ENCODE results near the gene SIGLEC10.
A peak's percentile ranks its signal among the peaks of the same experiment; 100 is the strongest.
"Not testable (repeated sequence)": the region's sequence is repeated elsewhere in the genome, so short reads cannot be mapped to it uniquely, and the experiment has no call there.

SIGLEC10 gene

DNA sequence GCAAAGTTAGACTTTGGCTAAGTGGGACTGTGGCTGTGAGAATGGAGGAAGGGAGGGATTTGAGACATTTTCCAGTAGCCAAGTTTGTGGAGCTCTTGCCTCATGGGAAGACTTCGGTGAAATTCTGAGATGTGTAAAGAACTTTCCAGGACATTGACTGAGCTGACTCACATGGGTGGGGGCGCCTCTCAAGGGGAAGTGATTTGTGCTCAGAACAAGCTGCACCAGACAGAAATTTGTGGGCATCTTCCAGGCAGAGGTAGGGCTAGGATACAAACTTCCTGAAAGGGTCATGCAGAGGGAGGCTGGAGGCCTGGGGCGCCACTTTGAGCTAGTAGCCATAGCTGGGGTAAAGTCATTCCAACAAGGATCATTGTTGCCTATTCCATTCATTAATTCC is 9.8 kb upstream of the SIGLEC10 start:
- in situ Hi-C loops (cut with HindIII; ENCODE audit: low pct_ligation_motif_present, low sequenced_read_pairs), result no loop called here
- Histone ChIP-seq H3K36me3 (replicated peaks) (no peaks in the 10 kb centered on the region), H3K27ac (no peak overlapping the region), H3K27me3 (replicated peaks) (no peaks in the 10 kb centered on the region), H3K4me3 (ENCODE audit: low read depth, low read length) (no peak overlapping the region)
- no peak for DNase-seq
- TF ChIP-seq, protein P1, sequence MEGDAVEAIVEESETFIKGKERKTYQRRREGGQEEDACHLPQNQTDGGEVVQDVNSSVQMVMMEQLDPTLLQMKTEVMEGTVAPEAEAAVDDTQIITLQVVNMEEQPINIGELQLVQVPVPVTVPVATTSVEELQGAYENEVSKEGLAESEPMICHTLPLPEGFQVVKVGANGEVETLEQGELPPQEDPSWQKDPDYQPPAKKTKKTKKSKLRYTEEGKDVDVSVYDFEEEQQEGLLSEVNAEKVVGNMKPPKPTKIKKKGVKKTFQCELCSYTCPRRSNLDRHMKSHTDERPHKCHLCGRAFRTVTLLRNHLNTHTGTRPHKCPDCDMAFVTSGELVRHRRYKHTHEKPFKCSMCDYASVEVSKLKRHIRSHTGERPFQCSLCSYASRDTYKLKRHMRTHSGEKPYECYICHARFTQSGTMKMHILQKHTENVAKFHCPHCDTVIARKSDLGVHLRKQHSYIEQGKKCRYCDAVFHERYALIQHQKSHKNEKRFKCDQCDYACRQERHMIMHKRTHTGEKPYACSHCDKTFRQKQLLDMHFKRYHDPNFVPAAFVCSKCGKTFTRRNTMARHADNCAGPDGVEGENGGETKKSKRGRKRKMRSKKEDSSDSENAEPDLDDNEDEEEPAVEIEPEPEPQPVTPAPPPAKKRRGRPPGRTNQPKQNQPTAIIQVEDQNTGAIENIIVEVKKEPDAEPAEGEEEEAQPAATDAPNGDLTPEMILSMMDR (IDR thresholded peaks at IDR 0.05; ENCODE audit: low read depth, low read length, missing control alignments), result no peak

- TF ChIP-seq, protein P1 (IDR thresholded peaks at IDR 0.05; ENCODE audit: low read depth, low read length, missing control alignments), result peak; percentile 95
- Histone ChIP-seq H3K27ac (no peak overlapping the region), H3K27me3 (replicated peaks) (no peaks in the 10 kb centered on the region), H3K36me3 (replicated peaks) (no peaks in the 10 kb centered on the region), H3K4me3 (ENCODE audit: low read depth, low read length) (no peak overlapping the region)
- peak; percentile 72 for DNase-seq
- in situ Hi-C loops (cut with HindIII; ENCODE audit: low pct_ligation_motif_present, low sequenced_read_pairs), result no loop called here
Observed at GRCh38 chr19:51422053-51422448, 4.6 kb upstream of the SIGLEC10 start.

DNA sequence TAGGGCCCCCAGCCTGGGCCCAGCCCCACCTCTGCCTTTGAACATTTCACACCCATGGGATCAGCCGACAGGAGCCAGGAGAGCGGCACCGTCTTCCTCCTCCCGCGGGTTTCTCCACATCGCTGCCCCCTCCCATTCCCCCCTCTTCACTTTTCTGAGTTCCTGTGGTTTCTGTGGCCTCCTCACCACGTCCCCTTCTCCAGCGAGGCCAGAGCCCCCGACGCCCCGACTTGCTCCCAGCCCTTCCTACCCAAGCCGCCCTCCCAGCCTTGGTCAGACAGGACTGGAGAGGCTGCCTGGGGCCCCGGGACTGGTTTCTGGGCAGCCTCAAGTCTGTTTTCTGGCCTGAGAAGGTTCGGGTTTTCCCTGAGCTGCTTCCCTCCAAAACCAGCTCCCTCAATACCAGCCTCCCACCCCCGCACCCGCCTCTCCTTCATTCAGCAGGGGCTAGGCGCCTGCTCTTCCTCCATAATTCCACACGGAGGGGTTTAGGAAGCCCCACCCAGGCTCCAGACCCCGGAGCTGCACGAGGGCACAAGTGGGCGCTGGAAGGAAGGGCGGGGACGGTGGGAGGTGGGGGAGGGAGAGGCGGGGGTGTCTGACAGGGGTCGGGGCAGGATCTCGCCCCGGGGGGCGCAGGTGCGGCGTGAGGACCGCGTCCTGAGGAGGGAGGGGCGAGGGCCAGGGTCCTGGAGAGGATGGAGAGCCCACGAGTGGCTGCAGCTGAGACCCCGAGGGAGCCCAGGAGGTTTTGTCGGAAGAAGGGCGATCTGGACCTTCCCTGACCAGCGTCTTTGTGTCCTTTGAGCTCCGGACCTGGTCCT is 4.0 kb upstream of the SIGLEC10 start:
- Histone ChIP-seq H3K27me3 (replicated peaks) (no peaks in the 10 kb centered on the region), H3K4me3 (ENCODE audit: low read depth, low read length) (no peak overlapping the region), H3K36me3 (replicated peaks) (no peaks in the 10 kb centered on the region), H3K27ac (no peak overlapping the region)
- TF ChIP-seq, protein P1 (IDR thresholded peaks at IDR 0.05; ENCODE audit: low read depth, low read length, missing control alignments), result no peak
- no peak for DNase-seq
- in situ Hi-C loops (cut with HindIII; ENCODE audit: low pct_ligation_motif_present, low sequenced_read_pairs), result no loop called here

DNA sequence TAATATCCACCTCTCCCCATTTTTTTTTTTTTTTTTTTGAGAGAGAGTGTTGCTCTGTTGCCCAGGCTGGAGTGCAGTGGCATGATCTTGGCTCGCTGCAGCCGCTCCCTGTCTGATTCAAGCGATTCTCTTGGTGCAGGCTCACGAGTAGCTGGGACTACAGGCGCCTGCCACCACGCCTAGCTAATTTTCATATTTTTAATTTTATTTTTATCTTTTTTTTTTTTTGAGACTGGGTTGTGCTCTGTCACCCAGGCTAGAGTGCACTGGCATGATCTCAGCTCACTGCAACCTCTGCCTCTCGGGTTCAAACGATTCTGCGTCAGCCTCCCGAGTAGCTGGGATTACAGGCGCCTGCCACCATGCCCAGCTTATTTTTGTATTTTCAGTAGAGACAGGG is 3.1 kb upstream of the SIGLEC10 start:
- H3K36me3 ChIP-seq (replicated peaks); H3K27ac ChIP-seq; in situ Hi-C loops (cut with HindIII; ENCODE audit: low pct_ligation_motif_present, low sequenced_read_pairs); H3K27me3 ChIP-seq (replicated peaks); DNase-seq; H3K4me3 ChIP-seq (ENCODE audit: low read depth, low read length): not testable (repeated sequence)

DNA sequence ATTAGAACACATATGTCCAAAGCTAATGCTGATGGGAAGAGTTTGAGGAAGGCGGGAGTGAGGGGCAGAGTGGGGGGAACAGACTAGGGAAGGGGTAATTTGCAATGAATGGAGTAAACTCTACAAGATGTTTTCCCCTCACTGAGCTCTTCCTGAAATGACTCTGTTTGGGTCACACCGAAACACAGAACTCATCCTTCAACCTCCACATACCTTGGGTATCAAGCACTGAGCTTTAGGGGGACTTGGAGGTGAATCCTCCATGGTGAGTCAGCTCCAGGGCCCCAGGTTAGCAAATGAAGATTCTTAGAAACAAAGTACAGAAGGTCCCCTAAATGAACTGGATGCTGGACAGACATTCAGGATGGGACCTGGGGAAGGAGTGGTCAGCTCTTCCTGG is 1.3 kb upstream of the SIGLEC10 start:
- Histone ChIP-seq H3K4me3 (ENCODE audit: low read depth, low read length) (no peak overlapping the region), H3K27me3 (replicated peaks) (no peaks in the 10 kb centered on the region), H3K36me3 (replicated peaks) (no peaks in the 10 kb centered on the region), H3K27ac (no peak overlapping the region)
- TF ChIP-seq, protein P1 (IDR thresholded peaks at IDR 0.05; ENCODE audit: low read depth, low read length, missing control alignments), result no peak
- DNase-seq, result no peak
- in situ Hi-C loops (cut with HindIII; ENCODE audit: low pct_ligation_motif_present, low sequenced_read_pairs), result no loop called here

- Histone ChIP-seq H3K36me3 (replicated peaks) (no peaks in the 10 kb centered on the region), H3K27ac (no peak overlapping the region), H3K27me3 (replicated peaks) (no peaks in the 10 kb centered on the region), H3K4me3 (ENCODE audit: low read depth, low read length) (no peak overlapping the region)
- DNase-seq, result no peak
- in situ Hi-C loops (cut with HindIII; ENCODE audit: low pct_ligation_motif_present, low sequenced_read_pairs), result no loop called here
- TF ChIP-seq, protein P1 (IDR thresholded peaks at IDR 0.05; ENCODE audit: low read depth, low read length, missing control alignments), result no peak
Observed at GRCh38 chr19:51417810-51418157, 342 bp upstream of the SIGLEC10 start.

GRCh38 chr19:51416422-51416821 is 1.0 kb downstream of the SIGLEC10 start:
- in situ Hi-C loops (cut with HindIII; ENCODE audit: low pct_ligation_motif_present, low sequenced_read_pairs); H3K27me3 ChIP-seq (replicated peaks); H3K4me3 ChIP-seq (ENCODE audit: low read depth, low read length); H3K36me3 ChIP-seq (replicated peaks); DNase-seq; H3K27ac ChIP-seq: not testable (repeated sequence)

Data from brain microvascular endothelial cell (primary cell).